ENCODE data around the gene ZNF835. TPM values are rescaled to one million over a fixed set of nuclear protein-coding genes. Genes with fewer than 3 reads are reported as not detected.

ZNF835 gene
- polyA plus RNA-seq, 2 of the 4 experiments (the other 2 are of a cell fraction): not detected

- CTCF ChIA-PET: no interaction called here
- no peak for FAIRE-seq
- H3K9me3 ChIP-seq: peaks cover 61% of the 10 kb centered on the region
- H3K4me1 ChIP-seq: no peaks in the 10 kb centered on the region
- H3K4me3 ChIP-seq: no peak overlapping the region
- H3K27ac ChIP-seq: no peak overlapping the region
- no peak for DNase-seq (ENCODE audit: low read depth in 1 of 2, low spot score in 1 of 2)
- no peak for ATAC-seq
- 72% methylated on average over 29 of the region's 43 CpGs for WGBS (ENCODE audit: missing lambda C conversion rate)
- POLR2A ChIA-PET: no interaction called here
- TF ChIP-seq, protein P1, sequence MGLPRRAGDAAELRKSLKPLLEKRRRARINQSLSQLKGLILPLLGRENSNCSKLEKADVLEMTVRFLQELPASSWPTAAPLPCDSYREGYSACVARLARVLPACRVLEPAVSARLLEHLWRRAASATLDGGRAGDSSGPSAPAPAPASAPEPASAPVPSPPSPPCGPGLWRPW (IDR thresholded peaks at IDR 0.05): no peak
- TF ChIP-seq E2F6 (IDR thresholded peaks at IDR 0.05; ENCODE audit: borderline replicate concordance, low read depth) (no peak), CBX8 (IDR thresholded peaks at IDR 0.05) (no peak), RFX5 (IDR thresholded peaks at IDR 0.05) (no peak)
- no peak overlapping the region for H3K4me2 ChIP-seq
Observed at GRCh38 chr19:56664511-56664910, 7.0 kb downstream of the ZNF835 start.

GRCh38 chr19:56663931-56664500, 7.5 kb downstream of the ZNF835 start:
- FAIRE-seq (no peak), ATAC-seq (no peak; a peak in 1 of 6 replicates), DNase-seq (ENCODE audit: low read depth in 1 of 2, low spot score in 1 of 2) (no peak)
- H3K27ac ChIP-seq: no peak overlapping the region
- CTCF ChIA-PET: no interaction called here
- POLR2A ChIA-PET: no interaction called here
- H3K4me1 ChIP-seq: no peaks in the 10 kb centered on the region
- no peak overlapping the region for H3K4me3 ChIP-seq
- WGBS (ENCODE audit: missing lambda C conversion rate): 88% methylated on average over 57 of the region's 60 CpGs
- no peak overlapping the region for H3K4me2 ChIP-seq
- peaks cover 61% of the 10 kb centered on the region for H3K9me3 ChIP-seq
- TF ChIP-seq RFX5 (IDR thresholded peaks at IDR 0.05): no peak
- no peak for TF ChIP-seq CBX2 (IDR thresholded peaks at IDR 0.05; ENCODE audit: borderline replicate concordance, low read depth)
- TF ChIP-seq MAFK (IDR thresholded peaks at IDR 0.05; ENCODE audit: partially characterized antibody): no peak

GRCh38 chr19:56661248-56661647, 10.3 kb downstream of the ZNF835 start:
- ATAC-seq: no peak
- H3K4me2 ChIP-seq: no peak overlapping the region
- DNase-seq (ENCODE audit: low read depth in 1 of 2, low spot score in 1 of 2): no peak
- TF ChIP-seq BHLHE40 (IDR thresholded peaks at IDR 0.05; ENCODE audit: low read depth, low read length): no peak
- TF ChIP-seq ZNF302 (CRISPR knock-in tag; IDR thresholded peaks at IDR 0.05): no peak
- no peak for TF ChIP-seq NFE2L2 (conservative IDR thresholded peaks at IDR 0.05; ENCODE audit: low read length)
- TF ChIP-seq EHMT2 (IDR thresholded peaks at IDR 0.05; ENCODE audit: low read depth): no peak
- TF ChIP-seq HEYL (CRISPR knock-in tag; IDR thresholded peaks at IDR 0.05): no peak
- TF ChIP-seq HDAC2 (IDR thresholded peaks at IDR 0.05): no peak
- TF ChIP-seq, protein P1 (IDR thresholded peaks at IDR 0.05): no peak
- TF ChIP-seq ZFP36 (IDR thresholded peaks at IDR 0.05; ENCODE audit: borderline replicate concordance, partially characterized antibody): no peak
- TF ChIP-seq, protein P2, sequence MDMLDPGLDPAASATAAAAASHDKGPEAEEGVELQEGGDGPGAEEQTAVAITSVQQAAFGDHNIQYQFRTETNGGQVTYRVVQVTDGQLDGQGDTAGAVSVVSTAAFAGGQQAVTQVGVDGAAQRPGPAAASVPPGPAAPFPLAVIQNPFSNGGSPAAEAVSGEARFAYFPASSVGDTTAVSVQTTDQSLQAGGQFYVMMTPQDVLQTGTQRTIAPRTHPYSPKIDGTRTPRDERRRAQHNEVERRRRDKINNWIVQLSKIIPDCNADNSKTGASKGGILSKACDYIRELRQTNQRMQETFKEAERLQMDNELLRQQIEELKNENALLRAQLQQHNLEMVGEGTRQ (IDR thresholded peaks at IDR 0.05): no peak
- TF ChIP-seq MYC (IDR thresholded peaks at IDR 0.05; ENCODE audit: borderline replicate concordance, low read length): no peak
- TF ChIP-seq RCOR1 (IDR thresholded peaks at IDR 0.05; ENCODE audit: low read depth, low read length): no peak
- TF ChIP-seq EP300 (IDR thresholded peaks at IDR 0.05): no peak
- TF ChIP-seq ZSCAN20 (CRISPR knock-in tag; IDR thresholded peaks at IDR 0.05): no peak
- TF ChIP-seq CTCF (IDR thresholded peaks at IDR 0.05): no peak
- TF ChIP-seq RFX5 (IDR thresholded peaks at IDR 0.05): no peak
- no peak for TF ChIP-seq HOXB5 (CRISPR knock-in tag; IDR thresholded peaks at IDR 0.05)
- no peak for TF ChIP-seq RNF2 (IDR thresholded peaks at IDR 0.05; ENCODE audit: borderline replicate concordance, low read depth)
- TF ChIP-seq POLR2AphosphoS2 (conservative IDR thresholded peaks at IDR 0.05; ENCODE audit: low read length): no peak
- TF ChIP-seq CEBPB (IDR thresholded peaks at IDR 0.05): no peak
- H3K9me3 ChIP-seq: peaks cover 49% of the 10 kb centered on the region
- H3K4me3 ChIP-seq: no peak overlapping the region
- POLR2A ChIA-PET: no interaction called here
- H3K27ac ChIP-seq: no peak overlapping the region
- CTCF ChIA-PET: no interaction called here
- H3K4me1 ChIP-seq: no peaks in the 10 kb centered on the region
- WGBS (ENCODE audit: missing lambda C conversion rate): 17% methylated on average over 3 of the region's 3 CpGs
- no peak for FAIRE-seq
